ENCODE measurements around the gene ZNF607.
"Not testable (repeated sequence)": the region's sequence is repeated elsewhere in the genome, so short reads cannot be mapped to it uniquely, and the experiment has no call there.

The ZNF607 gene

DNA sequence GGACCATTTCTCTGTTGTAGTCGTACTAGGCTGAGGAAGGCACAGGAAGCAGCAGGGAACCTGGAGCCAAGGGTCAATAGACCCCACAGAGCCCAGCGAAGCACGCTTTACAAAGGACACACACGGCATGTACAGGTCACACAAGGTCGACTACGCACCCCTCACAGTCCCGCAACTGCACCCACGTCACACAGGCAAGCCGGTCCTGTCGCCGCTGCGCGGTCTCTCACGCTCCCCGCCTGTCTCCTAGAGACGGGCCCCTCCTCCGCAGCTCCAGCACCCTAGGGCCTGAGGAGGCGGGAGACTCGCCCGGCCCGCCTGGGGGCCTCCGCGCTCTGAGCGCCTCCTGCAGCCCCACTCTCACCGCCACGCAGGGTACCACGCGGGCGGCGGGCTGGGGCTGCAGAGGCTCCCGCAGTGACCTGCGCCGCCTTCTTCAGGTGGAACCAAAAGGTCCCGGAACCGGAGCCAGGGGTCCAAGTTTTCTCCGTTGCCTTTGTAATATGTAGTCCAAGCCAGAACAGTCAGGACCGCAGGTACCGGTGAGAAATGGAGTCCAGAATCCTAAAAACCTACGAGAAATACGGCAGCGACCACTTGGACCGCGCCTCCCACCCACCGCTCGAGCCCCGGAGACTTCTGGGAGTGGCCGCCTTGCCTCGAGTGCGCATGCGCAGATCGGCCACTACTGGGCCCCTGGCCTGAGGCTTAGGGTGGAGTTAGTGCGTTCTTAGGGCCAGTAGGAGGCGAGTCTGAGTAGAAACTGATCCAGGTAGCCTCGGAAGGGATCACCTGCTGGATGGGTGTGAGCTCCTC is at the start of gene ZNF607:
Gene ZNF607, minus strand, starts transcription at position 651 of the 816 bp plus-strand sequence. CDS start 8,143 bp downstream, outside the sequence.
- peak; percentile 94 for DNase-seq

DNA sequence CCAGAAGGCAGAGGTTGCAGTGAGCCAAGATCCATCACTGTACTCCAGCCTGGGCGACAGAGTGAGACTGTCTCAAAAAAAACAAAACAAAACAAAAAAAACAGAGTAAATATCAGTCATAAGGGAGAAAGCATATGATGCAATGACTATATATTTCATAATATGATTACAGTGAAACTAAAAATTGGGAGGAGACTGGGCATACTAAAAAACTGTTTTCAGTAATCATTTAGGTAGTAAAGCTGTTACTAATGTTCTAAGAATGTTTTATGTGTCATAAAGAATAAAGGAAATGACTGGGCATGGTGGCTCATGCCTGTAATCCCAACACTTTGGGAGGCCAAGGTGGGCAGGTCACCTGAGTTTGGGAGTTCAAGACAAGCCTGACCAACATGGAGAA is 43.9 kb upstream of the ZNF607 start:
- no peak for DNase-seq

DNA sequence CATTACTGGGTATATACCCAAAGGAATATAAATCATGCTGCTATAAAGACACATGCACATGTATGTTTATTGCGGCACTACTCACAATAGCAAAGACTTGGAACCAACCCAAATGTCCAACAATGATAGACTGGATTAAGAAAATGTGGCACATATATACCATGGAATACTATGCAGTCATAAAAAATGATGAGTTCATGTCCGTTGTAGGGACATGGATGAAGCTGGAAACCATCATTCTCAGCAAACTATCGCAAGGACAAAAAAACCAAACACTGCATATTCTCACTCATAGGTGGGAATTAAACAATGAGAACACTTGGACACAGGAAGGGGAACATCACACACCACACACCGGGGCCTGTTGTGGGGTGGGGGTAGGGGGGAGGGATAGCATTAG is 38.1 kb upstream of the ZNF607 start:
- not testable (repeated sequence) for DNase-seq

DNA sequence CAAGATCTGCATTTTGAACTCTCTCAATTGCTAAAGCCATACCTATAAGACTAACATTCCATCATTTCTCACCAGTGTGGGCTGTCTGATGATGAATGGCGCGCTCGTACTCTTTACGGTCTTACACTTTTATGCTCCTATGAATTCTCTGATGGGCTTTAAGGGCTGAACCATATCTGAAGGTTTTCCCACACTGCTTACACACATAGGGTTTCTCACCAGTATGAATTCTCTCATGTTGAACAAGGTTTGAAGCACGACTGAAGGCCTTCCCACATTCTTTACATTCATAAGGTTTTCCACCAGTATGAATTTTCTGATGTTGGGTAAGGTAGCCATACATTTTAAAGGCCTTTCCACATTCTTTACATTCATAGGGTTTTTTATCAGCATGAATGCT is 18.8 kb upstream of the ZNF607 start:
- DNase-seq, result no peak

DNA sequence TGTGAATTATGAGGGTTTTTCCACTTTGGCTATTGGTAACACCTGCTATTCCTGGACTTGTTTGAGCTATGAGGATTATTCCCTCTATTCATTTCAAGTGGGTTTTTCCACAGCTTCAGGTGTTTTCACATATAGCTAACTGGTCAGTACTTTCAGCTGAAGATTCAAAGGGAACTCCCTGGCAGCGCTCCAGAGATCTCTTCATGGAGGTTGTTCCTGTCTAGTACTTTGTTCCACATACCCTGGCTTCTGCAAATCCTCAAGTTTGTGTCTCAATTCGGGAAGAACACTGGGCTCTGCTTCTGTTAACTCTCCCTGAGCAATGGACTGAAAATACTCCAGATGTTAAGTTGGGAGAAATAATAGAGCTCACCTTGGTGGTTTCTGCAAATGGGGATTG is 5.6 kb upstream of the ZNF607 start:
- no peak for DNase-seq

DNA sequence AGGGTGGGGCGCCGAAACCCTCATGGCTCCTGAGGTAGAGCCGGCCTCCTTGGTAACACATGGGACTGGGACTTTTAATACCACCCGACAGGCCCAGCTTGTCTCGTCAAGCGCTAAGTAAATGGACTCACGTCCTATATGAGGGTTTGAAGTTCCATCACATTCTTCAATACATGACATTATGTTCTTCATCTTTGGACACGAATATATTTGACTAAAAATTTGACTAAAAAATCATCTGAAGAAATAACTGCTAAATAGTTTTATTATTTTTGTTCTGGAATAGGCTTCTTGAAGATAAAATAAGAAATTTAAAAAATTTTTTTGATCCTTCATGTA is 335 bp upstream of the ZNF607 start:
- no peak for DNase-seq

DNA sequence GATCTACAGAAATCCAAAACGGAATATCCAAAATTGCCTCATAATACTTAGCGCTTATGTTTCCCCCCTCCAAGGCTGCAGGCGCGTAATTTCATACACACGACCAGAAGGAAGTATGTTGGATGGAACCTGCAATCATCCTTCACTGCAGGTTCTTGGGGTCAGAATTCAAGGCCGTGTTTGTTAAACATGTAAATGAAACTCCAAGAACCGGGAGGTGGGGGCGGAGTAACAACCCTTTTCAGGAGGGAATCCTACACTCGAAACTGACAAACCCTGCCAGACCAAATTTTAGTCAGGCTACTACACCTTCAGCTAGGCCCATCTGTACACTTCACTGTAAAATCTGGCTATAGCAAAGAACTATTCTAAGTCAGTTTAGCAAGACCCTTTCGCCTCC is 1.3 kb downstream of the ZNF607 start:
- no peak for DNase-seq

DNA sequence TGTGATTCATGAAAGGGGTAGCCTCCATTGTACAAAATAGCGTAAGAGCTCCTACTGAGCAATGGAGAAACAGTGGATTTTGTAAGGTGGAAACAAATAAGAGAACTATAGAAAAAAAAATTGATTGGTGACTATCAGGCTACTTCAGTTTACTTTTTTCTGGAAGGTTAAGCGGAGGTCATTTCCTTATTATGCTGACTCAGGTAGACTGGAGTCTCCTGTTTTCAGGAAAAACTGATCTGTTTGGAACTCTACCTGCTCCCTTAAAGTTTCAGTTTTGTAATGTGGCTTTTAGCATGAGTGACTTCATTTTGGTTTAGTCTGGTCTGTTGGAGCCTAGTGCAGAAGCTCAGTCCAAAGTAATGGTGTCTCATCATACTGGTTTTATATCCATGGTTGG is 3.4 kb downstream of the ZNF607 start:
- no peak for DNase-seq

DNA sequence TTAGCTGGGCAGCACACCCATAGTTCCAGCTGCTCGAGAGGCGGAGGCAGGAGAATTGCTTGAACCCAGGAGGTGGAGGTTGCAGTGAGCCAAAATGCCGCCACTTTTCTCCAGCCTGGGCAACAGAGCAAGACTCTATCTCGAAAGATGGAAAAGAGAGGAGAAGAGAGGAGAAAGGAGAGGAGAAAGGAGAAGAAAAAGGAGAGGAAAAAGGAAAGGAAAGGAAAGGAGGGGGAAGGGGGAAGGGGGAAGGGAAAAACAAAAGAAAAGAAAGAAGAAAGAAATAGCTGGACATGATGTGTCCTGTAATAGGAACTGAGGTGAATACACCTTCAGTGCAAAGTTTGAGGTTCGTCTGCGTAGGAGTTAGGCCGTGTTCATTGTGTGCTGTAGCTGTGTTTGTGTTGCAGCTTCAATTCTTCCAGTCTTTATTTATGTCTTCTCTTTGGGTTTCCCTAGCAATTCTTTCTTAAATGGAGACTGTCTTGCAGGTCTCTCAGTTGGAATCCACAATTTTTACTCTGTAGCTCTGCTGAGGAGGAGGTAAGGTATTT is 13.4 kb downstream of the ZNF607 start:
- DNase-seq, result no peak

DNA sequence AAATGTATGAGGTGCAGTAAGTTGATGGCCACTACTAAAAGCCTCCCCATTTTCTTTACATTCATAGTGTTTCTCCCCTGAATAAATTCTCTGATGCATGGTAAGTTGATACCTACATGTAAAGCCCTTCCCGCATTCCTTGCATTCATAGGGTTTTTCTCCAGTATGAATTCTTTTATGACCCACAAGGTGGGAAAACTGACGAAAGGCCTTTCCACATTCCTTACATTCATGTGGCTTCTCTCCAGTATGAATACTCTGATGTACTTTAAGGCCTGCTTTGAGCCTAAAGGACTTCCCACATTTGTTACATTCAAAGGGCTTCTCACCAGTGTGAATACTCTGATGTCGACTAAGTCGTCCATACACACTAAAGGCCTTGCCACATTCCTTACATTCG is 20.5 kb downstream of the ZNF607 start:
- DNase-seq, result no peak

DNA sequence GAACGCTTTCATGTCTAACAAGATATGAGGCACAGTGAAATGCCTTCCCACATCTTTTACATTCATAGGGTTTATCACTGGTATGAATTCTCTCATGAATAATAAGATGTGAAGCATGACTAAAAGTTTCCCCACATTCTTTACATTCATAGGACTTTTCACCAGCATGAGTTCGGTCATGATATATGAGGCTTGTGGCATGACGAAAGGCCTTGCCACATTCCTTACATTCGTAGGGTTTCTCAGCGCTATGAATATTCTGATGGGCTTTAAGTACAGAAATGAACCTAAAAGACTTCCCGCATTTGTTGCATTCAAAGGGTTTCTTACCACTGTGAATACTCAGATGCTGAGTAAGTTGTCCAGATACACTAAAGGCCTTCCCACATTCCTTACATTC is 21.3 kb downstream of the ZNF607 start:
- no peak for DNase-seq

DNA sequence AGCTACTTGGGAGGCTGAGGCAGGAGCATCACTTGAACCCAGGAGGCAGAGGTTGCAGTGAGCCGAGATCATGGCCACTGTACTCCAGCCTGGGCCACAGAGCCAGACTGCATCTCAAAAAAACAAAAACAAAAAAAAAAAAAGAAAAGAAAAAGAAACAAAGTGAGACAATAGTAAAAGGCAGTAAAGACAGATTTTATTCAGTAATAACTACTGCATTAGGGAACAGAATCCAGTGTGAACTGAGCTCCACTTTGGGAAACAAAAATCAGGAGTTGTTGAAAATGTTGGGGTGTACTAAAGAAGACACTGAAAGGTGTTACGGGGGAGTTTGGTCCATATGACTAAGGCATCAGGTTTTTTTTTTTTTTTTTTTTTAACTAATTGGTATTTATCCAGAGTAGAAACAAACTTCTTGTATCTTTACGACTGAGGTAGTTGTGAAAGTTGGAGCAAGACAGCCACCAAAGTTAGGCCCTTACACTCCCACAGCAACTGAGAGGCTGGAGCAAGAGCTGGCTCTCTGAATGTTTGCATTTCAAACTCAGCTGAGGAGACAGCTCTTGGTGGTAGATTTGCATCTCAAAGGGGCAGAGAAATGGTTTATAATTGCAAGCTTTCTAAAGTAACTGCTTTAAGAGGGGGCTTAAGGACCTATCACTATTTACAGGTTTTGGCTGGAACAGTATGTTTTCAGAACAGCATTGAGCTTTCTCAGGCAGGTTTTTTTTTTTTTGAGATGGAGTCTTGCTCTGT is 24.2 kb downstream of the ZNF607 start:
- no peak for DNase-seq

DNA sequence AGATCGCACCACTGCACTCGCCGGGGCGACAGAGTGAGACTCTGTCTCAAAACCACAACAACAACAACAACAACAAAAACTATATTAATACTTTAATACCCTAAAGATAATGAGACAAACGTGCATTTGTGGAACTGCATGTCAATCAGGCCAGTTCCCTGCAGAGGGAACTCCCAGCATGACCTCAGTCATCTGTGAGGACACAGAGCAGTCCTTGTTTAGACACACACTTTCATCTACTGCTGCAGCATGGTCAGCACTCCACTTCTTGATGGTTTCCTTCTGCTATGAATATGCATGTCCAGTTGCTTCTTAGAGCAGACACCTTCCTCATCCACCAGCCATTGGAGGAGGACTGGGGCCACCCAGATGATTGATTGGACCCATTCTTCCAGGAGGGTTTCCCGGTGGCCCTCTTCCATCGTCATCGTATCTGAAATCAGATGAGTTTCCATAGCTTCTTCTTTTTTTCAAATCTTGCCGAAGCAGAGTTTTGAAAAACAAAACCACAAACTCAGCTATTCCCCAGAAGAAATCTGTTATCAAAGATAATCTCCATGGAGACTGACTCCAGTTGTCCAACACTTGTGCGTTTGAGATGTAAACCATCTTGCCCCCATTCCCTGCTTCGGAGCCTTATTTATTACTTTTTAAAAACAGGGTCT is 26.5 kb downstream of the ZNF607 start:
- DNase-seq, result no peak

DNA sequence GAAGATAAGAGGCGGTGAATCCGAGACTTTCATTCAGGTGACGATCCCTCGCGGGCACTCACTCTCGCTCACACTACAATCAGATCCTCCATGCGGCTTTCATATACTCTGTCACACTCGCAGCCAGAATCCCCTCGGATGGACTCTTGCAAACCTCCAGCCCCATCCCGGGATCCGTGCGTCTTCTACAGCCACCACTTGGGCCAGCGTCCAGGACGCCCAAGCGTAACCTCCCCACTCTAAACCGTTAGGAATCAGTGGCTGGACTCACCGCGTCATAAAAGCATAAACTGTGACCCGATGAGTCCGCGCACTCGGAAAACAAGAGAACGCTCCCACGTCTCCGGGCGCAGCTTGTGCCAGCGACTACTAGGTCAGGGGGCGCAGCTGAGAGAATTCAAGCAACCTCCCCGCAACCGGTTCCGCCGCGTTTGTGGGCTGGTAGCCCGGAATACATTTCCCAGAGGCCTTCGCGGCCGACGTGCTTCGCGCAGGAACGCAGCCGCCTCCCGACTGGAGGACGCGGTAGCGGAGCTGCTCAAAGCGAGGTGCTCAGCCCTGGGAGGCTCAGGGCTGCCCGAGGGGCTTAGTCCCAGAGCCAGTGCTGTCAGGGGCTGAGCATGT is 27.6 kb downstream of the ZNF607 start:
- DNase-seq, result peak; percentile 94

DNA sequence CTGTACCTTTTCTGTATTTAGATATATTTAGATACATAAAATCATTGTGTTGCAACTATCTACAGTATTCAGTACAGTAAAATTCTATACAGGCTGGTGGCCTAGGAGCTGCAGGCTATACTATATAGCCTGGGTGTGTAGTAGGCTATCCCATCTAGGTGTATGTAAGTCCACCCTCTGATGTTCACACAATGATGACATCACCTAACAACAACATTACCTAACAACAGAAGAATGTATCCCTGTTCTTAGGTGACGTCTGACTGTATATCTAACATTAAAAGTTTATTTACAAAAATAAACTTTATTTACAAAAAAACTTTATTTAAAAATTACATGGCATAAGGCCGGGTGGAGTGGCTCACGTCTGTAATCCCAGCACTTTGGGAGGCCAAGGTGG is 36.0 kb downstream of the ZNF607 start:
- DNase-seq, result no peak

DNA sequence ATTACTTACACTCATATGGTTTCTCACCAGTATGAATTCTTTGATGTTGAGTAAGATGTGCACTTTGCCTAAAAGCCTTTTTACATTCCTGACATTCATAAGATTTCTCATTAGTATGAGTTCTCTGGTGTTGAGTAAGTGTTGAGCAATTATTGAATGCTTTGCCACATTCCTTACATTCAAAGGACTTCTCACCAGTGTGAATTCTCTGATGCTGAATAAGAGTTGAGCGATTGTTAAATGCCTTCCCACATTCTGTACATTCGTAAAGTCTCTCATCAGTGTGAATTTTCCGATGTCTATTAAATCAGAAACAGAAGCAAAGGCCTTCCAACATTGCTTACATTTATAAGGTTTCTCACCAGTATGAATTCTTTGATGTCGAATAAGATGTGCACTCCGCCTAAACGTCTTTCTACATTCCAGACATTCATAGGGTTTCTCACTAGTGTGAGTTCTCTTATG is 50.1 kb downstream of the ZNF607 start:
- DNase-seq, result no peak

DNA sequence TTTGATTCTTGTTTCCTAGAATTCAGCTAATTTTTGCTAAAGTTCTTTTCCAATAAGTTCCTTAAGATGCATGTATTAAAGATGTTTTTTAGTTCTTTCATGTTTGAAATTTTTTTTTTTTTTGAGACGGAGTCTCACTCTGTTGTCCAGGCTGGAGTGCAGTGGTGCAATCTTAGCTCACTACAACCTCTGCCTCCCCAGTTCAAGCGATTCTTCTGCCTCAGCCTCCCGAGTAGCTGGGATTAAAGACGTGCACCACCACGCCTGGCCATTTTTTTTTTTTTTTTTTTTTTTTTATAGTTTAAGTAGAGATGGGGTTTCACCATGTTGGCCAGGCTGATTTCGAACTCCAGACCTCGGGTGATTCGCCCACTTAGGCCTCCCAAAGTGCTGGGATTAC is 62.4 kb downstream of the ZNF607 start:
- DNase-seq, result not testable (repeated sequence)

DNA sequence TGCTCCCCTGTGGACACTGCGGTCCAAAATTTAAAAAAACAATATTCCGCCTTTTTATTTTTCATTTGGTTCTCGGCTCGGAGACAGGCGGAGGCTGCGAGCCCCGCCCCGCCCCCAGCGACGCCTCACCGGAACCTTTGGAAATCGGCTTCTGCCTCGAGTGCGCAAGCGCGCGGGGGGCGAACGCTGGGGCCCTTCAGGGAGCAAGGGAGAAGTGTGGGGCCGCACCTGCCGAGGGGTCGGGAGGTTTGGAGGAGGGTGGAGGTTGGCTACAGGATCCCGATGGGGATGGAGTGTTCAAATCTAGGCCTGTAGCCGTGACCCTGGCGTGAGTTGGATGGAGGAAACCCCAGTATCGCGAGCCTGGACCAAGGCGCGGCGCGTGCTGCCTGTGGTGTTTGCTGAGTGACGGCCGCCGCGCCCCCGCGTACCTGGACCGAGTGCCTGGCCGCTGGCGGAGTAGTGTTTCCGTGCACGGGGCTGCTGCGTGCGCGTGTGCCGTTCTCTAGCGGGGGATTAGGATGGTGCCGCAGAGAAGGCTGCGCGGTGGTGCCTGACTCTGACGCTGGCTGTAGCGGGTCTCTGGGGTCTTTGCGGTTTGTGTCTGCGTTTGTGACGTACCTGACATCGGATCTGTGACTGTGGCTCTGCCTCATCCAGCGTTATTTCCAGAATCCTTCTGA is 63.7 kb downstream of the ZNF607 start:
- peak; percentile 90 for DNase-seq

DNA sequence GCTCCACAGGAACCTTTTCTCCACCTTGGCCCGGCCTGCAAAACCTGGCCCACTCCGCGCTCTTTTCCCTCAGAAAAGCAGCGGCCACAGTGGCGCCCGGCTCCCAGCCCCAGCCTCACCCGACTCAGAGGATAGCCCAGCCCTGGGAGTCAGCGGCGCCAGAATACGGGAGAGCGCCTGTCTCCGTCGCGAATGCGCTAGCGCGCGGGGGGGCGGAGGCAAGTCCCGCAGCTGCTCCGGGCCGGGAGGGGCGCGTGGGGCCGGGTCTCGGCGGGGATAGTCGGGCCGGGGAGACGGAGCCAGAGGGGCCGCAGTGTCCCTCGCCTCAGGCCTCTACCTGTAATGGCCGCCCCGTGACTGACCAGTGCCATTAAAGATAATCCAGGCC is 64.3 kb downstream of the ZNF607 start, which contains the start of gene ZFP30:
Gene ZFP30, minus strand, starts transcription at position 165 of the 388 bp plus-strand sequence. CDS start 7,643 bp downstream, outside the sequence.
- peak; percentile 95 for DNase-seq

DNA sequence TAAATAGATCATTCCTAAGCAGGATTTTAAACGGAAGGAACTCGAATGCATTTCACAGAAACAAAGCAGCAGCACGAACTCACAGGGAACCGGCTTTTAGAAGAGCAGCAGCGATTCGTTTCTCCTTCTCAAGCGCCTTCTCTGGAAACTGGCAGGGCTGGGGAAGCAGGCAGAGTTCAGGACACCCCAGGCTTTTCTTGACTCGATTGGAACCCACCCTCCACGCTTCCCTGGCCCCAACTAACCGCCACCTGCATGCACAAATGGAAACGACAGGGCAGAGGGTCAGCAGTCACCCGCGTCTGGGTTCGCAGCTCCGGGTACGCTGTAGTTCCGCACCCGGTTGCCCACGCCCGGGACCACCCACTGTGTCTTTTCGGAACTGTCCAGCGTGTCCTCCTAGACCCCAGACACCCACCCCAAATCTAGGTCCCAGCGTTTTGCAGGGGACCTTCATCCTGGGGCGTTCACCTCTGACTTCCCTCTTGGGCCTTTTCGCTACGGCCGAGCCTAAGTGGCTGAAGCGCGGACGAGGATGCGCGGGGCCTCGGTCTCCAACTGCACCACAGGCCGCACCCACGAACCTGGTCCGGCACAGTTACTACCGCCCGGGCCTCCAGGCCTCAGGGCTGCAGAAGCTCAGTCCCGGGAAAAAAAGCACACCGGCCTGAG is 64.8 kb downstream of the ZNF607 start:
- no peak for DNase-seq

DNA sequence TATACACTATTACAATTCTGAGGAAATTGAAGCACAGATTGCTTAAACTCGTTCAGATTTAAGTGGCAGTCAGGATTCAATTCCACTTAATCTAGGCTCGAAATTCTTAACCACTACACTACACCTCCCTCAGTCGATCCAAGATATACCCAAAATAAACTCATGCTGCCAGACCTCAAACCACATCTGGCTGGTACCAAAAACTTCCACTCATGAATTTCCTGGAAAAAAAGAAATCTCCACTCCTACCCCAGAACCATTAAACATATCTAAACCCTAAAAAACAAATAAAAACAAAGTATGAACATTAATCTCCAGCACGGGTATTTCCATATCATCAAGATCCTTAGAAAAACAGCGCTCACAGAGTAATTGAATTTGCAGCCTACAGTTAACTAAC is 65.4 kb downstream of the ZNF607 start:
- DNase-seq, result no peak
